Measurements from ENCODE around the gene FXN. TPM values are rescaled to one million over a fixed set of nuclear protein-coding genes. Genes with fewer than 3 reads are reported as not detected.

Gene FXN
- total RNA-seq, 1 experiment from 2014 or later, result 24.1 TPM

GRCh38 chr9:69074801-69075200 lies 39.2 kb downstream of the FXN start:
- no peak overlapping the region for H2AFZ ChIP-seq (ENCODE audit: low read depth, low read length, poor library complexity, severe bottlenecking)
- H3K27me3 ChIP-seq (ENCODE audit: insufficient read depth, low read length), result no peaks in the 10 kb centered on the region
- H3K79me2 ChIP-seq (ENCODE audit: insufficient read depth, low read length), result no peaks in the 10 kb centered on the region
- BruUV-seq (replicated peaks), result no TSS peak
- no peaks in the 10 kb centered on the region; a peak in 1 of 4 replicates for H3K36me3 ChIP-seq (ENCODE audit: control insufficient read depth in 1 of 2, insufficient read depth in 2 of 2, low read length in 2 of 2)
- H3K4me3 ChIP-seq (replicated peaks in 1 of 2; ENCODE audit: low read depth in 1 of 2, low read length in 2 of 2), result no peak overlapping the region
- H3K9me3 ChIP-seq (ENCODE audit: control insufficient read depth in 1 of 2, insufficient read depth in 1 of 2, low read depth in 1 of 2, low read length in 2 of 2), result no peaks in the 10 kb centered on the region
- no peaks in the 10 kb centered on the region for H3K9me2 ChIP-seq (ENCODE audit: insufficient read depth)
- ChIA-PET POLR2A (no interaction called here), CTCF (no interaction called here), RAD21 (ENCODE audit: low non-redundant PET in 1 of 2, low total read pairs in 2 of 2, uncharacterized antibody in 2 of 2, unreplicated experiment in 2 of 2) (no interaction called here)
- no peak overlapping the region for H3K9ac ChIP-seq (ENCODE audit: low read length)
- intact Hi-C loops (cut with micrococcal nuclease), result no loop called here
- no peaks in the 10 kb centered on the region for H4K20me1 ChIP-seq (ENCODE audit: insufficient read depth)
- H3K4me2 ChIP-seq (ENCODE audit: low read length), result no peak overlapping the region
- no peak overlapping the region for H3K27ac ChIP-seq (ENCODE audit: low read depth, low read length)
- ATAC-seq (no peak), DNase-seq (ENCODE audit: low read depth, low spot score) (no peak)
- no peaks in the 10 kb centered on the region for H3K4me1 ChIP-seq (ENCODE audit: control insufficient read depth in 1 of 2, insufficient read depth in 2 of 2, low read length in 2 of 2)
- TF ChIP-seq POLR2AphosphoS5 (IDR thresholded peaks at IDR 0.05; ENCODE audit: low read depth, low read length), result no peak

- CTCF ChIA-PET, result no interaction called here
Measured at GRCh38 chr9:69076550-69076949, 41.0 kb downstream of the FXN start.

GRCh38 chr9:69078069-69078468 lies 42.5 kb downstream of the FXN start:
- ATAC-seq, result no peak
- RAD21 ChIA-PET (ENCODE audit: low non-redundant PET in 1 of 2, low total read pairs in 2 of 2, uncharacterized antibody in 2 of 2, unreplicated experiment in 2 of 2), result no interaction called here
- CTCF ChIA-PET, result no interaction called here
- Histone ChIP-seq H3K79me2 (ENCODE audit: insufficient read depth, low read length) (no peaks in the 10 kb centered on the region), H3K9ac (ENCODE audit: low read length) (no peak overlapping the region), H3K27ac (ENCODE audit: low read depth, low read length) (no peak overlapping the region), H3K9me2 (ENCODE audit: insufficient read depth) (no peaks in the 10 kb centered on the region), H3K4me3 (replicated peaks in 1 of 2; ENCODE audit: low read depth in 1 of 2, low read length in 2 of 2) (no peak overlapping the region), H3K4me2 (ENCODE audit: low read length) (no peak overlapping the region), H3K9me3 (ENCODE audit: control insufficient read depth in 1 of 2, insufficient read depth in 1 of 2, low read depth in 1 of 2, low read length in 2 of 2) (no peaks in the 10 kb centered on the region), H4K20me1 (ENCODE audit: insufficient read depth) (no peaks in the 10 kb centered on the region), H3K36me3 (ENCODE audit: control insufficient read depth in 1 of 2, insufficient read depth in 2 of 2, low read length in 2 of 2) (no peaks in the 10 kb centered on the region), H3K4me1 (ENCODE audit: control insufficient read depth in 1 of 2, insufficient read depth in 2 of 2, low read length in 2 of 2) (no peaks in the 10 kb centered on the region), H2AFZ (ENCODE audit: low read depth, low read length, poor library complexity, severe bottlenecking) (no peak overlapping the region), H3K27me3 (ENCODE audit: insufficient read depth, low read length) (no peaks in the 10 kb centered on the region)
- BruUV-seq (replicated peaks), result no TSS peak
- intact Hi-C loops (cut with micrococcal nuclease), result no loop called here
- POLR2A ChIA-PET, result interaction anchor here (0.6 kb wide), 1 partner anchor 14 kb away, joined by 3 read pairs; no protein-coding TSS in a partner anchor
- TF ChIP-seq EGR1 (IDR thresholded peaks at IDR 0.05; ENCODE audit: low read depth), result no peak
- no peak for DNase-seq (ENCODE audit: low read depth, low spot score)

More at GRCh38 chr9:69076550-69076949, 41.0 kb downstream of the FXN start:
- no peaks in the 10 kb centered on the region for H3K9me2 ChIP-seq (ENCODE audit: insufficient read depth)
- DNase-seq (ENCODE audit: low read depth, low spot score) (no peak), ATAC-seq (no peak)
- RAD21 ChIA-PET (ENCODE audit: low non-redundant PET in 1 of 2, low total read pairs in 2 of 2, uncharacterized antibody in 2 of 2, unreplicated experiment in 2 of 2), result no interaction called here
- TF ChIP-seq SP1 (IDR thresholded peaks at IDR 0.05; ENCODE audit: low read depth) (no peak), CEBPB (IDR thresholded peaks at IDR 0.05; ENCODE audit: low read depth) (no peak), EZH2phosphoT487 (IDR thresholded peaks at IDR 0.05; ENCODE audit: borderline replicate concordance) (no peak), EZH2 (IDR thresholded peaks at IDR 0.05) (no peak), FOSL1 (IDR thresholded peaks at IDR 0.05; ENCODE audit: low read depth) (no peak), SIN3A (IDR thresholded peaks at IDR 0.05; ENCODE audit: low read depth) (no peak)
- H3K4me3 ChIP-seq (replicated peaks in 1 of 2; ENCODE audit: low read depth in 1 of 2, low read length in 2 of 2), result no peak overlapping the region
- BruUV-seq (replicated peaks), result no TSS peak
- H3K27ac ChIP-seq (ENCODE audit: low read depth, low read length), result no peak overlapping the region
- intact Hi-C loops (cut with micrococcal nuclease), result no loop called here
- no peak overlapping the region for H3K4me2 ChIP-seq (ENCODE audit: low read length)
- H2AFZ ChIP-seq (ENCODE audit: low read depth, low read length, poor library complexity, severe bottlenecking), result no peak overlapping the region
- no peaks in the 10 kb centered on the region for H4K20me1 ChIP-seq (ENCODE audit: insufficient read depth)
- no peaks in the 10 kb centered on the region for H3K9me3 ChIP-seq (ENCODE audit: control insufficient read depth in 1 of 2, insufficient read depth in 1 of 2, low read depth in 1 of 2, low read length in 2 of 2)
- H3K4me1 ChIP-seq (ENCODE audit: control insufficient read depth in 1 of 2, insufficient read depth in 2 of 2, low read length in 2 of 2), result no peaks in the 10 kb centered on the region
- no peaks in the 10 kb centered on the region for H3K27me3 ChIP-seq (ENCODE audit: insufficient read depth, low read length)
- H3K79me2 ChIP-seq (ENCODE audit: insufficient read depth, low read length), result no peaks in the 10 kb centered on the region
- POLR2A ChIA-PET, result no interaction called here
- no peak overlapping the region for H3K9ac ChIP-seq (ENCODE audit: low read length)
- H3K36me3 ChIP-seq (ENCODE audit: control insufficient read depth in 1 of 2, insufficient read depth in 2 of 2, low read length in 2 of 2), result no peaks in the 10 kb centered on the region

All from HCT116 (cell line).